22Rv1 (cell line): ENCODE measurements around the gene SYMPK.

Experiments
- ZFX ChIP-seq: fragments of 450-650 bp; IDR thresholded peaks from 2 replicates; pipeline ENCODE4 v1.6.1; 2017; ENCODE audit warnings: antibody characterized with exemption, borderline replicate concordance
- TF ChIP-seq, protein P1 (sequence below): fragments of 450-650 bp; IDR thresholded peaks from 2 replicates; pipeline ENCODE4 v1.5.1; 2017; ENCODE audit warnings: mild to moderate bottlenecking

- TF ChIP-seq, protein P1, sequence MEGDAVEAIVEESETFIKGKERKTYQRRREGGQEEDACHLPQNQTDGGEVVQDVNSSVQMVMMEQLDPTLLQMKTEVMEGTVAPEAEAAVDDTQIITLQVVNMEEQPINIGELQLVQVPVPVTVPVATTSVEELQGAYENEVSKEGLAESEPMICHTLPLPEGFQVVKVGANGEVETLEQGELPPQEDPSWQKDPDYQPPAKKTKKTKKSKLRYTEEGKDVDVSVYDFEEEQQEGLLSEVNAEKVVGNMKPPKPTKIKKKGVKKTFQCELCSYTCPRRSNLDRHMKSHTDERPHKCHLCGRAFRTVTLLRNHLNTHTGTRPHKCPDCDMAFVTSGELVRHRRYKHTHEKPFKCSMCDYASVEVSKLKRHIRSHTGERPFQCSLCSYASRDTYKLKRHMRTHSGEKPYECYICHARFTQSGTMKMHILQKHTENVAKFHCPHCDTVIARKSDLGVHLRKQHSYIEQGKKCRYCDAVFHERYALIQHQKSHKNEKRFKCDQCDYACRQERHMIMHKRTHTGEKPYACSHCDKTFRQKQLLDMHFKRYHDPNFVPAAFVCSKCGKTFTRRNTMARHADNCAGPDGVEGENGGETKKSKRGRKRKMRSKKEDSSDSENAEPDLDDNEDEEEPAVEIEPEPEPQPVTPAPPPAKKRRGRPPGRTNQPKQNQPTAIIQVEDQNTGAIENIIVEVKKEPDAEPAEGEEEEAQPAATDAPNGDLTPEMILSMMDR = no peak
- TF ChIP-seq ZFX = no peak
These were observed 7.9 kb upstream of the SYMPK start for GRCh38 chr19:45870798-45871197.
